Panc1 (cell line): ENCODE measurements around the gene ASCC3. TPM values are rescaled to one million over a fixed set of nuclear protein-coding genes. Genes with fewer than 3 reads are reported as not detected.

Experiments
- ATAC-seq: fragments of 200-7000 bp; cut with Tn5 transposase; 2 replicates; pipeline ENCODE4 v1.9.1; 2020; ENCODE audit warnings: mild to moderate bottlenecking, moderate library complexity
- BruUV-seq: library from RNA; stranded (reverse); fragments of 400-500 nt; replicated peaks from 2 replicates; lab custom pipeline; 2021; lab: Mats Ljungman, UMichigan
- CTCF ChIA-PET: fragments of 300-600 bp; sonication (Branson Sonifier 250); formaldehyde crosslinking; loops from one replicate; lab custom pipeline; 2022; ENCODE audit warnings: antibody characterized with exemption; lab: Charles Lee
- POLR2A ChIA-PET: fragments of 300-600 bp; sonication (Branson Sonifier 250); formaldehyde crosslinking; loops from one replicate; lab custom pipeline; 2022; ENCODE audit warnings: antibody characterized with exemption; lab: Charles Lee
- DNase-seq: peaks from one replicate; pipeline ENCODE4 v3.0.0-alpha.2; 2010; ENCODE audit warnings: low read depth, low spot score
- H3K27ac ChIP-seq: 2 replicates; pipeline ENCODE4 v1.5.1; 2011; ENCODE audit warnings: mild to moderate bottlenecking, low read length, inconsistent platforms
- H3K27me3 ChIP-seq: fragments of 200-500 bp; sonication (Bioruptor generic); 2 replicates; pipeline ENCODE4 v1.6.0; 2014; ENCODE audit warnings: low read length, inconsistent platforms; ENCODE audit not compliant: control insufficient read depth, insufficient read depth
- H3K36me3 ChIP-seq: fragments of 200-500 bp; sonication (Bioruptor generic); 2 replicates; pipeline ENCODE4 v1.5.1; 2014; ENCODE audit warnings: inconsistent platforms, mild to moderate bottlenecking, low read length, moderate library complexity; ENCODE audit not compliant: control insufficient read depth, insufficient read depth
- H3K4me1 ChIP-seq: 2 replicates; pipeline ENCODE4 v1.5.1; 2011; ENCODE audit warnings: inconsistent platforms, mild to moderate bottlenecking, low read length, moderate library complexity; ENCODE audit not compliant: control insufficient read depth, insufficient read depth
- H3K4me3 ChIP-seq, 2 experiments: 2 replicates each; pipeline ENCODE4 v1.5.1; 2011 to 2012; ENCODE audit warnings: low read depth in 2 of 2, low read length in 2 of 2, mild to moderate bottlenecking in 2 of 2, inconsistent platforms in 1 of 2, moderate library complexity in 1 of 2
- H3K9me3 ChIP-seq: fragments of 200-500 bp; sonication (Bioruptor generic); 2 replicates; pipeline ENCODE4 v1.5.1; 2014; ENCODE audit warnings: low read depth, mild to moderate bottlenecking, inconsistent platforms, low read length, moderate library complexity; ENCODE audit not compliant: control insufficient read depth, insufficient read depth
- POLR2AphosphoS5 ChIP-seq: IDR thresholded peaks from 2 replicates; pipeline ENCODE4 v1.6.1; 2012; ENCODE audit warnings: mild to moderate bottlenecking, low read depth, low read length, moderate library complexity
- SIN3A ChIP-seq: IDR thresholded peaks from 2 replicates; pipeline ENCODE4 v1.6.1; 2012; ENCODE audit warnings: low read depth, mild to moderate bottlenecking, low read length, moderate library complexity, borderline replicate concordance; ENCODE audit not compliant: insufficient read depth
- TCF7L2 ChIP-seq: IDR thresholded peaks from 2 replicates; pipeline ENCODE4 v1.6.1; 2011; ENCODE audit warnings: mild to moderate bottlenecking, low read depth, low read length, inconsistent platforms
- in situ Hi-C: cut with HindIII; loops from 2 replicates; pipeline ENCODE4 v1.10.0; 2016; ENCODE audit warnings: low sequenced_read_pairs, low pct_unique_long_range_greater_than_20kb
- intact Hi-C: fragments of 100-400 bp; cut with micrococcal nuclease; formaldehyde crosslinking; loops from one replicate; pipeline ENCODE4 v1.10.0; 2022; ENCODE audit not compliant: unreplicated experiment
- total RNA-seq: library from RNA; stranded (reverse); gene quantifications from one replicate; pipeline ENCODE4 v1.2.1, GENCODE V29; 2021; ENCODE audit not compliant: unreplicated experiment
- TF ChIP-seq, protein P1 (sequence below): fragments of 450-650 bp; IDR thresholded peaks from 2 replicates; pipeline ENCODE4 v1.5.1; 2017; ENCODE audit warnings: mild to moderate bottlenecking
- TF ChIP-seq, protein P2 (sequence below), 2 experiments: IDR thresholded peaks; 2 replicates each; pipeline ENCODE4 v1.6.1; 2011 to 2012; ENCODE audit warnings: low read depth in 2 of 2, control low read depth in 1 of 2, low read length in 1 of 2, mild to moderate bottlenecking in 1 of 2, moderate library complexity in 1 of 2; ENCODE audit not compliant: insufficient read depth in 1 of 2

The ASCC3 gene
- total RNA-seq, 1 experiment from 2014 or later = 46.9 TPM

DNA sequence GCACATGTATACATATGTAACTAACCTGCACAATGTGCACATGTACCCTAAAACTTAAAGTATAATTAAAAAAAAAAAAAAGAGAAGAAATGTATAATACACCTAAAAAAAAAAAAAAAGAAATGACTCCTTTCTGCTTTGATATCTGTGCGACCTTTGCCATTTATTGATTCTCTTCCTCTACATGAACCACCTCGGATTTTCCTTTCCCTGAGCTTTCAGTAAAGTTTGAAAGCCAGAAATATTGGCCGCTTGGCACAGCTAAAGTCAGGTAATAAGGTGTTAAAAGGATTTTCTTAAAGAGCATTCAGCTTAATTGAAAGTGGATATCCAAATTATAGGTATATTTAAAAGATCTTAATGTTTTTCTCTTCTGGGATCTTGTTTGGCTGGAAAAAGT, 12.6 kb upstream of the ASCC3 start:
- POLR2A ChIA-PET = no interaction called here
- H3K9me3 ChIP-seq = no peaks in the 10 kb centered on the region
- intact Hi-C loops (no loop called here), in situ Hi-C loops (no loop called here)
- no peak overlapping the region for H3K4me3 ChIP-seq
- CTCF ChIA-PET = no interaction called here
- DNase-seq = no peak
- H3K27ac ChIP-seq = no peak overlapping the region
- ATAC-seq = no peak
- H3K36me3 ChIP-seq = no peaks in the 10 kb centered on the region
- TF ChIP-seq SIN3A = no peak
- TF ChIP-seq, protein P1, sequence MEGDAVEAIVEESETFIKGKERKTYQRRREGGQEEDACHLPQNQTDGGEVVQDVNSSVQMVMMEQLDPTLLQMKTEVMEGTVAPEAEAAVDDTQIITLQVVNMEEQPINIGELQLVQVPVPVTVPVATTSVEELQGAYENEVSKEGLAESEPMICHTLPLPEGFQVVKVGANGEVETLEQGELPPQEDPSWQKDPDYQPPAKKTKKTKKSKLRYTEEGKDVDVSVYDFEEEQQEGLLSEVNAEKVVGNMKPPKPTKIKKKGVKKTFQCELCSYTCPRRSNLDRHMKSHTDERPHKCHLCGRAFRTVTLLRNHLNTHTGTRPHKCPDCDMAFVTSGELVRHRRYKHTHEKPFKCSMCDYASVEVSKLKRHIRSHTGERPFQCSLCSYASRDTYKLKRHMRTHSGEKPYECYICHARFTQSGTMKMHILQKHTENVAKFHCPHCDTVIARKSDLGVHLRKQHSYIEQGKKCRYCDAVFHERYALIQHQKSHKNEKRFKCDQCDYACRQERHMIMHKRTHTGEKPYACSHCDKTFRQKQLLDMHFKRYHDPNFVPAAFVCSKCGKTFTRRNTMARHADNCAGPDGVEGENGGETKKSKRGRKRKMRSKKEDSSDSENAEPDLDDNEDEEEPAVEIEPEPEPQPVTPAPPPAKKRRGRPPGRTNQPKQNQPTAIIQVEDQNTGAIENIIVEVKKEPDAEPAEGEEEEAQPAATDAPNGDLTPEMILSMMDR = no peak
- no peak for TF ChIP-seq TCF7L2
- TF ChIP-seq, protein P2, sequence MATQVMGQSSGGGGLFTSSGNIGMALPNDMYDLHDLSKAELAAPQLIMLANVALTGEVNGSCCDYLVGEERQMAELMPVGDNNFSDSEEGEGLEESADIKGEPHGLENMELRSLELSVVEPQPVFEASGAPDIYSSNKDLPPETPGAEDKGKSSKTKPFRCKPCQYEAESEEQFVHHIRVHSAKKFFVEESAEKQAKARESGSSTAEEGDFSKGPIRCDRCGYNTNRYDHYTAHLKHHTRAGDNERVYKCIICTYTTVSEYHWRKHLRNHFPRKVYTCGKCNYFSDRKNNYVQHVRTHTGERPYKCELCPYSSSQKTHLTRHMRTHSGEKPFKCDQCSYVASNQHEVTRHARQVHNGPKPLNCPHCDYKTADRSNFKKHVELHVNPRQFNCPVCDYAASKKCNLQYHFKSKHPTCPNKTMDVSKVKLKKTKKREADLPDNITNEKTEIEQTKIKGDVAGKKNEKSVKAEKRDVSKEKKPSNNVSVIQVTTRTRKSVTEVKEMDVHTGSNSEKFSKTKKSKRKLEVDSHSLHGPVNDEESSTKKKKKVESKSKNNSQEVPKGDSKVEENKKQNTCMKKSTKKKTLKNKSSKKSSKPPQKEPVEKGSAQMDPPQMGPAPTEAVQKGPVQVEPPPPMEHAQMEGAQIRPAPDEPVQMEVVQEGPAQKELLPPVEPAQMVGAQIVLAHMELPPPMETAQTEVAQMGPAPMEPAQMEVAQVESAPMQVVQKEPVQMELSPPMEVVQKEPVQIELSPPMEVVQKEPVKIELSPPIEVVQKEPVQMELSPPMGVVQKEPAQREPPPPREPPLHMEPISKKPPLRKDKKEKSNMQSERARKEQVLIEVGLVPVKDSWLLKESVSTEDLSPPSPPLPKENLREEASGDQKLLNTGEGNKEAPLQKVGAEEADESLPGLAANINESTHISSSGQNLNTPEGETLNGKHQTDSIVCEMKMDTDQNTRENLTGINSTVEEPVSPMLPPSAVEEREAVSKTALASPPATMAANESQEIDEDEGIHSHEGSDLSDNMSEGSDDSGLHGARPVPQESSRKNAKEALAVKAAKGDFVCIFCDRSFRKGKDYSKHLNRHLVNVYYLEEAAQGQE (IDR thresholded peaks at IDR 0.05; ENCODE audit: insufficient read depth in 1 of 2, low read depth in 2 of 2, low read length in 1 of 2) = no peak
- TF ChIP-seq POLR2AphosphoS5 = no peak
- H3K4me1 ChIP-seq = 0 out of 2 replicates have a peak, but pooled peaks cover 3% of the 10 kb centered on the region
- H3K27me3 ChIP-seq = no peaks in the 10 kb centered on the region
- no TSS peak for BruUV-seq

DNA sequence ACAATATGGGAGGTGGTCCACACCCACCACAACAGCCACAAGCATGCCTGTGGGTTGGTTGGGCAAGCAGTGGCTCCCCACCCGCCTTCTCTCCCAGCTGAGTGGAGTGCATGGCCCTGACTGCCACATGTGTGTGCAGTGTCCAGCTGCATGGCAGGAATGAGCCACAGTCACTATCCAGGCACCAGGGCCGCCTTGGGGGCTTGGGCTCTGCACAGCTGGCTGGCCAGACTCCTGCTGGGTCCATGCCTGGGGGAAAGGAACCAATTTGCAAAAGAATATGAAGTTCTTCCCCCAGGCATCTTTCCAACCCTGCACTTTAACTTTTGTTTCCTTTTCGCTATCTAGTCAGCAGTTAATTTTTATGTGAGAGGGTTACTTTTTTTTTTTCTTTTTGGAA, 11.6 kb upstream of the ASCC3 start:
- H3K36me3 ChIP-seq = no peaks in the 10 kb centered on the region
- H3K9me3 ChIP-seq = no peaks in the 10 kb centered on the region
- H3K27ac ChIP-seq = no peak overlapping the region
- H3K4me3 ChIP-seq = no peak overlapping the region
- POLR2A ChIA-PET = no interaction called here
- DNase-seq = no peak
- no TSS peak for BruUV-seq
- H3K4me1 ChIP-seq = 0 out of 2 replicates have a peak, but pooled peaks cover 3% of the 10 kb centered on the region
- TF ChIP-seq TCF7L2 (no peak), POLR2AphosphoS5 (no peak), SIN3A (no peak)
- TF ChIP-seq, protein P2 (IDR thresholded peaks at IDR 0.05; ENCODE audit: insufficient read depth in 1 of 2, low read depth in 2 of 2, low read length in 1 of 2) = no peak
- TF ChIP-seq, protein P1 = no peak
- in situ Hi-C loops (no loop called here), intact Hi-C loops (no loop called here)
- CTCF ChIA-PET = no interaction called here
- no peaks in the 10 kb centered on the region for H3K27me3 ChIP-seq
- no peak for ATAC-seq
